ENCODE measurements around the gene STAU1. TPM values are rescaled to one million over a fixed set of nuclear protein-coding genes. Genes with fewer than 3 reads are reported as not detected.

STAU1 gene
- total and polyA plus RNA-seq, 4 donors = 29.3 to 84.9 (median 56.3) TPM

DNA sequence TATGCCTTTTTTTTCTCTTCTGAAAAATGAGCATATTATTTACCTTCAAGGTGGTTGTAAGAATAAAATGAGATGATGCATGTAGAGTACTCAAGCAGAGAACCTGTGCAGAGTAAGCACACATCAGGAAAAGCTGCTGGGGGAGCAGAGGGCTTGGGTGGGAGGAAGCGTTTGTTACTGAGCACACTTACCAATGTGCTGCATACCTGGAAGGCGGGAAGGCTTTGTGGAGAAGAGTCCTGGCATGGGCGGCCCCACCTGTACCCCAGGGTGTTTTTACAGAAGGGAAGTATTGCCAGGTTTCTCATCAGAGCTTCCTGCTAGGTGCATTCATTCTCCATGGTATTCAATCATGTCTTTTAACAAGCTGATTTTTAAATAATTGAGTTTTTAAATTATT lies 89.1 kb downstream of the STAU1 start:
- 95 to 97% methylated on average over 3 of the region's 3 CpGs for WGBS, 2 donors

DNA sequence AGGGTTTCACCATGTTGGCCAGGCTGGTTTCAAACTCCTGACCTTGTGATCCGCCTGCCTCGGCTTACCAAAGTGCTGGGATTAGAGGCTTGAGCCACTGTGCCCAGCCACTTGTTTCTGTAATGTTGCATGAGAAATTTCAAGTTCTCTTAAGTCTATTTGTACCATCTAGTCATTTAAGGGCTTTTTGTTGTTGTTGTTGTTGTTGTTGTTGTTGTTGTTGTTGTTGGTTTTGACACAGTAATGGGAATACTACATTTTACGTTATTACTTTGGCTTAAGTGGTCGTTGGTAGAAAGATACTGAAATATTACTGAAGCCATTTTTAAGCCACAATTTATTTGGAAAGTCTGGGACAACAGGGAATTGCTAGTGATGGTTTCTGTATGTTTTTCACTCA lies 90.0 kb downstream of the STAU1 start:
- ATAC-seq (ENCODE audit: insufficient read depth, low FRiP score) (no peak), DNase-seq (no peak)
- Histone ChIP-seq H3K27me3 (ENCODE audit: control insufficient read depth in 3 of 3, insufficient read depth in 3 of 3, low read length in 2 of 3) (no peaks in the 10 kb centered on the region), H3K27ac (ENCODE audit: low read depth in 1 of 2, low read length in 1 of 2) (no peak overlapping the region), H3K9ac (ENCODE audit: insufficient read depth in 1 of 2, low read length in 2 of 2) (no peak overlapping the region), H3K9me3 (ENCODE audit: control insufficient read depth in 4 of 4, insufficient read depth in 3 of 4, low read length in 3 of 4) (no peaks in the 10 kb centered on the region), H3K4me3 (no peak overlapping the region), H3K4me1 (ENCODE audit: control insufficient read depth in 5 of 5, insufficient read depth in 5 of 5, low read length in 5 of 5) (peaks cover 0 to 1% (median 0%) of the 10 kb centered on the region in 5 donors), H3K36me3 (ENCODE audit: control insufficient read depth in 4 of 4, insufficient read depth in 4 of 4, low read length in 4 of 4) (peaks cover 20 to 47% (median 35%) of the 10 kb centered on the region in 4 donors)
- TF ChIP-seq, protein P1, sequence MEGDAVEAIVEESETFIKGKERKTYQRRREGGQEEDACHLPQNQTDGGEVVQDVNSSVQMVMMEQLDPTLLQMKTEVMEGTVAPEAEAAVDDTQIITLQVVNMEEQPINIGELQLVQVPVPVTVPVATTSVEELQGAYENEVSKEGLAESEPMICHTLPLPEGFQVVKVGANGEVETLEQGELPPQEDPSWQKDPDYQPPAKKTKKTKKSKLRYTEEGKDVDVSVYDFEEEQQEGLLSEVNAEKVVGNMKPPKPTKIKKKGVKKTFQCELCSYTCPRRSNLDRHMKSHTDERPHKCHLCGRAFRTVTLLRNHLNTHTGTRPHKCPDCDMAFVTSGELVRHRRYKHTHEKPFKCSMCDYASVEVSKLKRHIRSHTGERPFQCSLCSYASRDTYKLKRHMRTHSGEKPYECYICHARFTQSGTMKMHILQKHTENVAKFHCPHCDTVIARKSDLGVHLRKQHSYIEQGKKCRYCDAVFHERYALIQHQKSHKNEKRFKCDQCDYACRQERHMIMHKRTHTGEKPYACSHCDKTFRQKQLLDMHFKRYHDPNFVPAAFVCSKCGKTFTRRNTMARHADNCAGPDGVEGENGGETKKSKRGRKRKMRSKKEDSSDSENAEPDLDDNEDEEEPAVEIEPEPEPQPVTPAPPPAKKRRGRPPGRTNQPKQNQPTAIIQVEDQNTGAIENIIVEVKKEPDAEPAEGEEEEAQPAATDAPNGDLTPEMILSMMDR (IDR thresholded peaks at IDR 0.05; ENCODE audit: control extremely low read depth, extremely low read depth) = no peak
- WGBS, 2 donors = 93 to 94% methylated on average over 4 of the region's 4 CpGs

More for the DNA sequence above, 89.1 kb downstream of the STAU1 start:
- H3K27ac ChIP-seq (ENCODE audit: low read depth in 1 of 2, low read length in 1 of 2) = no peak overlapping the region
- no peaks in the 10 kb centered on the region for H3K9me3 ChIP-seq (ENCODE audit: control insufficient read depth in 4 of 4, insufficient read depth in 3 of 4, low read length in 3 of 4)
- no peak overlapping the region for H3K4me3 ChIP-seq
- H3K9ac ChIP-seq (ENCODE audit: insufficient read depth in 1 of 2, low read length in 2 of 2) = no peak overlapping the region
- H3K36me3 ChIP-seq (ENCODE audit: control insufficient read depth in 4 of 4, insufficient read depth in 4 of 4, low read length in 4 of 4) = peaks cover 19 to 47% (median 38%) of the 10 kb centered on the region in 4 donors
- H3K27me3 ChIP-seq (ENCODE audit: control insufficient read depth in 3 of 3, insufficient read depth in 3 of 3, low read length in 2 of 3) = no peaks in the 10 kb centered on the region
- ATAC-seq (ENCODE audit: insufficient read depth, low FRiP score) (no peak), DNase-seq (no peak)
- H3K4me1 ChIP-seq (ENCODE audit: control insufficient read depth in 5 of 5, insufficient read depth in 5 of 5, low read length in 5 of 5) = peaks cover 0 to 1% (median 0%) of the 10 kb centered on the region in 5 donors
- TF ChIP-seq, protein P1 (IDR thresholded peaks at IDR 0.05; ENCODE audit: control extremely low read depth, extremely low read depth) = no peak

DNA sequence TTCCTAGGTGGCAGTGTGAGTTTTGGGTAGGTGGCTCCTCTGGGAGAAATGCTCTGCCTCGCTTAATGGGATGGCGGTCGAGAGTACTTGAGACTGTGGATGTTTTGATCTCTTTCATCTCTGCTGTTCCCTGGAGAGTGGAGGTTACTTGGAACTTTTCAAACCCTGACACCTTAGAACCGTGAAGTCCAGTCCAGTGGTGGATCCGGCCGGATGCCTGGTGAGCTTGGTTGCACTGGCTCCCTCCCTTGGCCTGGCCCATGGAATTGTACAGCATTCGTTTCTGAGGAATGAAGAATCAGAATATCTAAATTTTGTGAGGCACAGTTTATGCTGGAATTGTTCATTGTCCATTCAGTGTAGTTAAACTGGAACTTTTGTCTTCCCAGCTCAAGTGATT lies 91.0 kb downstream of the STAU1 start:
- Histone ChIP-seq H3K9ac (ENCODE audit: insufficient read depth in 1 of 2, low read length in 2 of 2) (no peak overlapping the region), H3K36me3 (ENCODE audit: control insufficient read depth in 4 of 4, insufficient read depth in 4 of 4, low read length in 4 of 4) (peaks cover 18 to 46% (median 32%) of the 10 kb centered on the region in 4 donors)
- 94 to 98% methylated on average over 7 of the region's 7 CpGs for WGBS, 2 donors

More for the DNA sequence above, 91.0 kb downstream of the STAU1 start:
- Histone ChIP-seq H3K27me3 (ENCODE audit: control insufficient read depth in 3 of 3, insufficient read depth in 3 of 3, low read length in 2 of 3) (no peaks in the 10 kb centered on the region), H3K4me3 (no peak overlapping the region), H3K4me1 (ENCODE audit: control insufficient read depth in 5 of 5, insufficient read depth in 5 of 5, low read length in 5 of 5) (peaks cover 0 to 1% (median 0%) of the 10 kb centered on the region in 5 donors), H3K9me3 (ENCODE audit: control insufficient read depth in 4 of 4, insufficient read depth in 3 of 4, low read length in 3 of 4) (no peaks in the 10 kb centered on the region), H3K27ac (ENCODE audit: low read depth in 1 of 2, low read length in 1 of 2) (no peak overlapping the region)
- TF ChIP-seq, protein P1 (IDR thresholded peaks at IDR 0.05; ENCODE audit: control extremely low read depth, extremely low read depth) = no peak
- ATAC-seq (ENCODE audit: insufficient read depth, low FRiP score) (no peak), DNase-seq (no peak)

Data from lung (tissue), 12 donors.